ENCODE data around the gene KIF9.
"Not testable (repeated sequence)": the region's sequence is repeated elsewhere in the genome, so short reads cannot be mapped to it uniquely, and the experiment has no call there.

Gene KIF9

DNA sequence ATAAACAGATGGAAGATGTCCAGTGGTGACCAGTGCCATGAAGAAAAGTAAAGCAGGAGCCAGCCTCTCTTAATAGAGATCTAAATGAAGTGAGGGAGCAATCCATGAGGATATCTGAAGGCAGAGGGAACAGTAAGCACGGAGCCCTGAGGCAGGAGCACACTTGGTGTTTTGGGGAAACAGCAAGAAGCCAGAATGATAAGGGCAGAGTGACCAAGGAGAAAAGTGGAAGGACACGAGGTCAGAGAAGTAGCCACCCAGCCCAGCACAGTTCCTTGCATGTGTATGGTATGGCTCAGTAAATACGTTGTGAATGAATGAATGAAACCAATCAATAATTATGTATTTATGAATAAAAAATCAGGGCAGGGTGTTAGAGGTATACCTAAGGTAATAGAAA is 11.8 kb upstream of the KIF9 start:
- no peak for DNase-seq

DNA sequence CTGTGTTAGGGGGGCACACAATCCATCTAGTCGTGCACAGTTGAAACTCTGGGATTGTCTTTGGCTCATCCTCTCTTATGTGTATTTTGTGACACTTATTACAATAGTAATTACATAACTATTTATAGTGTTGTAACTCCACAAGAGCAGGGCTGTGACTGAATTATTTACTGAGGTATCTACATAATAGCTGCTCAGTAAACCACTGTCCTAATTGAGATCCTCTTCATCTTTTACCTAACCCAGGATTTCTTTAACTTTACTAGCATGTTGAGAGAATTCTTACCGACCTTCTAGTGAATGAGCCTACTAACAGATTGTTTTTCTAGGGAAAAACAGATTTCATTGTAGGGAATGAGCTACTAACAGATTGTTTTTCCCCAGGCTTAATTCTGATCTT is 11.2 kb upstream of the KIF9 start:
- DNase-seq = no peak

DNA sequence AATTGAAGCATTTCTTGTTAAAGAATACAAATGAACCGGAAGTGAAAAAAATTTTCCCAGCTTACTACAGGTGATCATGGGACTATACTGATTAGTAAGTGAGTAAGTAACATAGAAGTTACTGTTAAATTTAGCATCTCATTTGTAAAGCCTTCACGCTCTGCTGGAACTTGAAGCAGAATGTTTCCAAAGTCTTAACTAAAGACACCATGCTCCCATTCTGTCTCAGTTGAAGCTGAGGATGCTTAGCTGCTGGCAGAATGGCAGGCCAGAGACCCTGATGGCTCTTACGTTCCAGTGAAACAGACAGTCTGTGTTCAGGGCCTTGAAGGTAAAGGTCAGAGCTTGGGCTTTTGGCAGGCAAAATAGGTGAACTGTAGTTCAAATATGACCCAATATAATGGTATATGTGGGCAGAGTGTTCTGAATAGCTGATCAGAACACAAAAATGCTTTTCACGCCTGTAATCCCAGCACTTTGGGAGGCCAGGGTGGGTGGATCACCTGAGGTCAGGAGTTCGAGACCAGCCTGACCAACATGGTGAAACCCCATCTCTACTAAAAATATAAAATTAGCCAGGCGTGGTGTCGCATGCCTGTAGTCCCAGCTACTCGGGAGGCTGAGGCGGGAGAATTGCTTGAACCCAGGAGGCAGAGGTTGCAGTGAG is 9.3 kb upstream of the KIF9 start:
- DNase-seq = not testable (repeated sequence)

DNA sequence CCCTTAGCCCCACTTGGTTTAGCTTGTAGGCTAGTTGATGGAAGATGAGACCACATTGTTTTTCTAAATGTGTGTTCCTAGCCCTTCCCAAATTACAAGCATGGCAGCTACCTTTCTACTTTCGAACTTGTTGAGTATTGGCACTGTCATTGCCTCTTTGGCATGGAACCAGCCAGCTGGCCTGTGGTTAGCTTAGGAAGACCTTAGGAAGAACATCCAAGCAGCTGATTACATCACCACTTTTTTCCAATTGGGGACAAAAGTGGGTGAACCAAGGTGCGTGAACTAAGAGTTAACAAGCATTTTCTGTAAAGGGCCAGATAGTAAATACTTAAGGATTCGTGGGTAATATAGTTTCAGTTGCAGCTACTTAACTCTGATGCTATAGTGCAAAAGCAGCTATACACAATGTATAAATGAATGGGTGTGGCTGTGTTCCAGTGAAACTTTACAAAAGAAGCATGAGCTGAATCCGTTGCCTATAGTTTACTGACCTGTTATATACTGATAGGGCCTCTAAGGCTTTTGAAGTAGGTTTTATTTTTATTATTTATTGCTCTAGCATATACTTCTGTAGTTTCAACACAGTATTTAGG is 8.7 kb upstream of the KIF9 start:
- no peak for DNase-seq

DNA sequence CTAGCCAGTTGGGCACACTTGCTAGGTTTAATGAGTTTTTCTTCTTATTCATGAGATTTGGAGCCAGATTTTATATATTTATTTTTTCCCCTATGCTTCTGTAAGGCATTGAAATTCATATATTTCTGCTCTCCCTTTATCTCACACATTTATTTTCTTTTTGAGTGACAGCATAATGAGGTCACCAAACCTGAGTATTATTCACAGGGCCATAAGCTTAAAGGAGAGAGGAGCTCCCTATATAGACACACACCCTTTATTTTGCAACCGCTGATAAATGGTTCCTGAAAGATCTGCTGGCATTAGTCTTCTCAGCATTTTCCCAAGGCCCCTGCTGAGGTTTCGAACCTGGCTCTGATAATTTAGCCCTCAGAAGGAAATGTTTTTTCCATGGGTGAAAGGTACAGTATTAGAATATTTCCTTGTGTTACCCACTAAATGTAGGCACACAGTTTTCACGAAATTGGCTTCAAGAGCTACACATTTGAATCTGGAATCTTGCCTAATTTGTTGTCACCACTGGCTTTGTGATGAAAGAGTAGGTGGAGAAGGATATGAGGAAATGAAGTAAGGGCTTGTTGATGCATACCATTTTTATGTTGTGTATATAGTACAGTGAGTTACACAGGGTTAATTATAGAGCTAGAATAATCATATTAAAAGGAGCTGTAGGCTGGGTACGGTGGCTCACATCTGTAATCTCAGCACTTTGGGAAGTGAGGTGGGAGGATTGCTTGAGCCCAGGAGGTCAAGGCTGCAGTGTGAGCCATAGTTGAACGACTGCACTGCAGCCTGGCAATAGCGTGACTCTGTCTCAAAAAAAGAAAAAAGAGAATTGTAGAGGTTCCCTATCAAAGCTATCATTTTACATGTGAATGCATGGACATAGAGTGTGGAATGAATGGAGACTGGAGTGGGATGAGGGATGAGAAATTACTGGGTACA is 6.6 kb upstream of the KIF9 start:
- no peak for DNase-seq

DNA sequence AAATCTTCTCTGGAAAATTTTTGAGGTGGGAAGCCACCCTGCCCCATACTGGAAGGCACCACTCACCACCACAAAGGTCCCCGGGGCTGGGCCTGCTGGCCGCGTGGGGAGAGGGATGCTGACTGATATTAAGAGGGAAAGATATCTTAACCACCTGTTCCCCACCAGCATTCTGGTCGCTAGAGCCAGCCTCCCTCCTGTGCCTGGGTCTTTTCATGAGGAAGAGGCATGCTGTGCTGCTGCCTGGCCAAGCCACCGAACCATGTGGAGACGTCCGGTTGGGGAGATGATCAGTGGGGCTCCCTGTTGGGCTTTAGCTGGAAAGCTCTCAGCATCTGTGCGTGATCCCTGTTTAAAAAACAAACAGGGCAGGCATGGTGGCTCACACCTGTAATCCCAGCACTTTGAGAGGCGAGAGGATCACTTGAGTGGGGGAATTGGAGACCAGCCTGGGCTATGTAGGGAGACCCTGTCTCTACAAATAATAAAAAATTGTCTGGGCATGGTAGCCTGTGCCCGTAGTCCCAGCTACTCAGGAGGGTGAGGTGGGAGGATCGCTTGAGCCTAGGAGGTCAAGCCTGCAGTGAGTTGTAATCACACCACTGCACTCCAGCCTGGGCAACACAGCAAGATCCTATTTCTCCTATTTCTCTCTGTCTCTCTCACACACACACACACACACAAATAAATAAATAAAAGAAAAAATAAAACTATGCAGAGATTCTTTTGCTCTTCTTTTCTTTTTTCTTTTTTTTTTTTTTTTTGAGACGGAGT is 1.2 kb upstream of the KIF9 start:
- no peak for DNase-seq

DNA sequence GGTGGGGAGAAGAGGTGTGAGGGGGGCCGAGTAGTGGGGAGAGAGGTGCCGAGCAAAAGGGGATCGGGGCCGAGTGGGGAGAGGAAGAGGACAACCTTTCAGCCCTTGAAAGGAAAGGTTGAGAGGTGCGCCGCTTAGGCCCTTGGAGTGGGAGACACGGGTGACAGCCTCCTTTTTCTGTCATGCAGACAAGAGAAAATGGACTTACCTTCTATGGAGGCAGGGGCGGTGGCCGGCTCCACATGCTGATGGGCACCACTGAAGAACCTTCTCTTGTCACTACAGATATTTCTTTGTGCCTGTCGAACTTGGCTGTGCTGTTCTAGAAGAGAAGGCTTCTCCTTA is 566 bp upstream of the KIF9 start:
- DNase-seq = no peak

DNA sequence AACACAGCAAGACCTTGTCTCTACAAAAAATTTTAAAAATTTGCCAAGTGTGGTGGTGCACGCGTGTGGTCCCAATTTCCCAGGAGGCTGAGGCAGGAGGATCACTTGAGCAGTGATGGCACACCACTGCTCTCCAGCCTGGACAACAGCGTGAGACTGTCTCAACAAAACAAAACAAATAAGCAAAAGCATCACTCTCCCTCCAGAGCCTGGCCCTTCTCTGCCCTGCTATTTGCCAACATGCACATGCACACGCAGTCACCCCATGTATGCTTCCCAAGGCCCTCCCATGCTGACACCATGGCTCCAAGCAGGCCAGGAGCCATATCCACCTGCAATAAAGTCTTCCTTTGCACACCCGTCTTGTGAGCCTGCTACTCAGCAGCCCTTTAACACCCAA is 2.1 kb downstream of the KIF9 start:
- DNase-seq = no peak

DNA sequence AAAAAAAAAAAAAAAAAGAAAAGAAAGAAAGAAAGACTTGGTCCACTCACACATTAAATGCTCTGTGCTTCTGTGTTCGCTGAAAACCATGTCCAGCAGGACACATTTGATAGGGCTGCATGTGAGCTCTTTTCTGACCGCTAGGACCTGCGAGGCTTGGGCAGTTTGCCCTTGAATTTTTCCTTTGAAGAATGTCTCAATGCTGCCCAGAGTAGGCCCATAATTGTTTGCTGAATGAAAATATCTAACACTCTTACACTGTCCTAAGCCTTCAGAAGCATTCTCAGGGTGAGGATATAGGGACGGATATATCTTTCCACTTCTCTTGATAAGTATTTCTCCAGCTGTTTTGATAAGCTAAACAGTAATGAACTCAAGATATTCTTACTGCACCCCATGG is 6.0 kb downstream of the KIF9 start:
- no peak for DNase-seq

DNA sequence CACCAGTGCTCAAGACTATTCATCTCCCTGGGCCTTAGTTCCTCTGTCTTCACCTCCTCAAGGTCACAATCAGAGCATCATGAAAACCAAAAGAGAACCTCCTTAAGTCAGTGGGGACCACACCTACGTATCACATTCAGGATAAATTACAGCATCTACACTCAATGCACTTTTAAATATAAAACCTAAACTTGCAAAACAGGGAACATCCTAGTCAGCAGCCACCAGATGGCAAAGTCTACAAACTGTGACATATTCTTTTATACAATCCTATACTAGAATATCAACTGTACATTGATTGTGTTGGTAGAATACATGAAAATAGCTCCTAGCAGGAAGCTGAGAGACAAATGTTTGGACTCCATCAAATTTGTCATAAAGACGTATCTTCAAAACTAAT is 7.9 kb downstream of the KIF9 start:
- DNase-seq = no peak

DNA sequence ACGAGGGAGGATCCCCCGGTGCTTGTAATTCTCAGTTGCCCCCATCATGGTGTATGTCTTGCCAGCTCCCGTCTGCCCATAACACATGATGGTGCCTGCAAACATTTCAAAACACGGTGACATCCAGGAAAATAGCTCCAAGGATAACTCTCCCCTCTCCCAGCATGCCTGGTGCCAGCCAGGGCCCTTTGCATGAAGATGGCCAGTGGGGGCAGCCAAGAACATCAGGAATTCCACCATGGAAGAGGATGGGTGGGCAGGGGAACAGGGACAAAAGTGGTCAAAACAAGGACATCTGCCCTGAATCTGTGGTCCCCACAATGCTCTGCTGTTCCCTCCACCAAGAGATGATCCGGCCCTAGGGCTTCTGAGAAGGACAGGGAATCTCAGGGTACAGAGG is 9.0 kb downstream of the KIF9 start:
- no peak for DNase-seq

DNA sequence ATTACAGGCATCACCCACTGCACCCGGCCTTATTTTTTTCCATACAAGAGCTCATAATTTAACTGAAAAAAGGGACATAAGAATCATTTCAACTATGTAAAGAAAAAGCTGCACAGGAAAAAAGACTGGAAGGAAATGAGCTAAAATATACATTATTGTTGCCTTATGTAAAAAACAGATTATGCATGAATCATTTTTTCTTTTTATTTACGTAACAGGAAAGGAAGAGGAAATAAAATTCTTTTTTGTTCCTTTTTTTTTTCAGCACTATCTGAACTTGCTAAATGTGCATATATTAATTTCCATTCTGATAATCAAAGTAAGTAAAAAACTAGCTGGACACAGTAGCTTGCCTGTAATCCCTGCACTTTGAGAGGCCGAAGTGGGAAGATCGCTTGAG is 12.1 kb downstream of the KIF9 start:
- no peak for DNase-seq

DNA sequence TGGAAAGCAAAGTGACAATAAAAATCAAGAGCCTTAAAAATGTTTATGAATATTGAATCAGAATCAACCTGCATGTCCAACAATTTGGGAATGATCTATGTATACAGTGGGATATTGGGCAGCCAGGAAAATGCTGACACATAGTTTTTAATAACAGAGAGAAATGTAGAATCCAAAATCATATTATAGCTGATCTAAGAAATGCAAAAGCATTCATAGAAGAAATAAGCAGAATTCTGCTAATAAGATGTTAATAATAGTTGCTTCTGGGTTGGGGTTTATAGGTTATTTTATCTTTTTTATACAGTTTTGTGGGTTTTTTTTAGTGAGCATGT is 15.1 kb downstream of the KIF9 start:
- DNase-seq = no peak

DNA sequence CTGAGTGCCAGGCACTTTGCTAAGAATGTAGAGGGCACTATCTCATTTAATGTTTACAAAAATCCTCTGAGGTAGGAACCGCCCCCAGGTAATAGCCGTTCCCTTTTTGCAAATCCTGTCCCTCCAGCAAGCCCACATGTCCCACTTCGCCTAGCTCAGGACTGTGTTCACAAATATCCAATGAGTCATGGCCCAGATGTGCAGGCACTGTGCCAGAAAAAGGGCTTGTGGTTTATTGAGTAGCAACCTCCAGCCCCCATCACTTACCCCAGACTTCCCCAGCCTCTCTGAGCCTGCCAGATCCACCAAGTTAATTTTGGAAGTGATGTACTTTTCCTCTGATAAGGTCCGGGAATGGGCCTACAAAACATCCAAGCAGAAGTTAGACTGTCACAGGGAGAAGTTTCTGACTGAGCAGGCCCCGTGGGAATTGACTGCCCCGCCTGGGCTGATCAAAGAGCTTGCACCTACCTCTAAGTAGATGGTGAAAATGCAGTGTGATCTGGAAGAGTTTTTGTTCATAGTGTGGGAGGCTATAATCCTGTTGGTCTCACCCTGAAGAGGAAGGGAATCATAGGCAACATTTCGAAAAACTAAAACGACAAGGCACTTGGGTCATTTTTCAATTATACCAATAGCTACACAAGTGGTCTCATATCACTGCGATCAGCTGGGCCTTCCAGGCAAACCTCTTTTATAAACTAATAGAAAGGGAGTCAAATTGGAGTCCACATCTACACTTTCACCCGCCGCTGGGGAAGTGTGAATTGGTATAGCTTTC is 15.7 kb downstream of the KIF9 start:
- DNase-seq = no peak

DNA sequence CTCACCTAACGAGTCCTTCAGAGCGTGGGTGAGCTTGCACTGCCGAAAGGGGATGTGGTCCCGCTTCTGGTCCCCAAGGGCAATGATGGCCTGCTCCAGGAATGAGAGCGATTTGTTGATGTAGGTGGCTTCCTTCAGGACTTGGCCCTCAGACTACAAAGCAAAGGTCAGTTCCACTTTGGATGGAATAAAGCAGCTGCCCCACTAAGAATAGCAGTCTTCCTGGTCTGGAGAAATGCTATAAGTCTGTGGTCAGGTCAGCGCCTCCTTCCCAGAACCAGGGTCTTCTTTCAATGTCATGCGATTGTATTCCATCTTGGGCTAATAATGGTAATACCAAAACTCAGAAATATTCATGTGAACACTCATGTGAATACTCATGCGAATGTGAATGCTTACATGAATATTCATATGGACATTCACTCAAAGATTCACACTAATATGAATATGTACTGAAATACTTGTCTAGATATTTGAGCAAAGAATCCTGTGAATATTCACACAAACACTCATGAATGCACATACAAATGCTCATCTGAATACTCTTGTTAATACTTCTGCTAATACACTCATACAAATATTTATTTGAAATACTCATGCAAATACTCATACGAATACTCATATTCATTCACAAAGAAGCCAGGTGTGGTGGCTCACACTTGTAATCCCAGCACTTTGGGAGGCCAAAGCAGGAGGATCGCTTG is 16.7 kb downstream of the KIF9 start:
- no peak for DNase-seq

DNA sequence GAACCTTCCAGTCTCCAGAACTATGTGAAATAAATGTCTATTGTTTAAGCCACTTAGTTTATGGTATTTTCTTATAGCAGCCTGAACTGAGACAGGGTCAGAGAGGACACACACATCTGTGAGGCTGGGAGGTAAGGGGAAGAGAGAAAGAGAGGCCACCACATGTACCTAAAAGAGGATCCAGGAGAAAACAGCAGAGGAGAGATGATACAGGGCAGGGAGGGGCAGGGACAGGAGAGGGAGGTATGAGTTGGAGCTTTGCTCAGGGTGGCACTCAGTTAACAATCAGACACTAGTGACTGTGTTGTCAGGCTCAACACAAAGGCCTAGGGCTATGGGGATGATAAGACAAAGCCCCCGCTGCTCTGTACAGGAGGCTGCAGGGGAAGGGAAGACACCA is 17.6 kb downstream of the KIF9 start:
- no peak for DNase-seq

DNA sequence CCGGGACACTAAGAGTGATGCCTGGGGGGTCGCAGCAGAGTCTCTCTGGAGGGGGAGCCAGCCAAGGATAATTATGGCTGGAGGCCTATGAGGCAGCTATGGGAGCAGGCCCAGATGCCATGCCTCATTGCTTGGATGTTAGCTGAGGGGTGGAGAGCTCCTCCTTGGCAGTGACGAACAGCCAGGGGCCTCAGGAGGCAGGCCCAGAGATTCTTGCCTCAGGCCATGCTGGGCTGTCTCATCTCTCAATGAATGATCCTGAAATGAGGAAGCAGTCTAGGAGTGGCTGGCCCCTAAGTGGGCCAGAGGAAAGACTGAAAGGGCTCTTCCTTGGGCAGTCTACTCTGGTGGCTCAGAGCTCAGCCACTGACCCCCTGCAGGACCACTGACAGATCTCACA is 21.3 kb downstream of the KIF9 start:
- DNase-seq = no peak

DNA sequence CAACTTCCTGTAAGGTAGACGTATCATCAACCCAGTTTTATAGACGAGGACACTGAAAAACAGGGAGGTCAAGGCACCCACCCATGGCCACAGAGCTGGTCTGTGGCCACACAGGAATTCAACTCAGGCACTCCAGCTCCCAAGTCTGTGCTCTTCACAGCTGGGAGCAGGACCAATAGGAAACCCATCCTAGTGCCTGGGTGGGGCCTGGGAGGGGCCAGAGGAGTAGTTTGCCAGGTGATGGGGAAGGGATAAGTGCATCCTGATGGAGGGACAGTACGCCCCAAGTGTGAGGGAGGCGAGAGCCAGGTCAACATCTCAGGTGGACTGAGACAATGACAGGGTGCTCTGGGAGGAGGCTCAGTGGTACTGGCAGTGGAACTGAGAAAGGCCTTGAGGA is 22.0 kb downstream of the KIF9 start:
- DNase-seq = no peak

DNA sequence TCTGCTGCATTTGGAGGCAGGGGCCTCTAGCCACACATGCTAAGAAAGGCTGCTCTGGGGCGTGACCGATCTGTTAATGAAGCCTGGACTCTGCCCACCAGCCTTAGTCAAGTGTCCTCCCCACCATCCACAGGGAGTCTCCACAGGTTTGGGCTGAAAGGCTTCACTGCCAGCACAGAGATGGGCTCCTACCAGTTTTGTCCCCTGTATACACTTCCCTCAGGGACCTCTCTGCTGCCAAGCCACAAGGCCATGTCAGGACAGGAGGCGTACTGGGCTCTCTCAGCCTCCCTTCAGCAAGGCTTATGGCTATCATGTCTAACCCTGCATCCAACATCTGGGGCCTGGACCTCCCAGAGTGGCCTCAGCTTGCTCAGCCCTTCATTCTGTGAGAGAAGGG is 23.5 kb downstream of the KIF9 start:
- no peak for DNase-seq

DNA sequence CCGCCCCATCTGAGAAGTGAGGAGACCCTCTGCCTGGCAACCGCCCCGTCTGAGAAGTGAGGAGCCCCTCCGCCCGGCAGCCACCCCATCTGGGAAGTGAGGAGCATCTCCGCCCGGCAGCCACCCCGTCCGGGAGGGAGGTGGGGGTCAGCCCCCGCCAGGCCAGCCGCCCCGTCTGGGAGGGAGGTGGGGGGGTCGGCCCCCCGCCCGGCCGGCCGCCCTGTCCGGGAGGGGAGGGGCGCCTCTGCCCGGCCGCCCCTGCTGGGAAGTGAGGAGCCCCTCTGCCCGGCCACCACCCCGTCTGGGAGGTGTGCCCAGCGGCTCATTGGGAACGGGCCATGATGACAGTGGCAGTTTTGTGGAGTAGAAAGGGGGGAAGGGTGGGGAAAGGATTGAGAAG is 26.3 kb downstream of the KIF9 start:
- DNase-seq = not testable (repeated sequence)

DNA sequence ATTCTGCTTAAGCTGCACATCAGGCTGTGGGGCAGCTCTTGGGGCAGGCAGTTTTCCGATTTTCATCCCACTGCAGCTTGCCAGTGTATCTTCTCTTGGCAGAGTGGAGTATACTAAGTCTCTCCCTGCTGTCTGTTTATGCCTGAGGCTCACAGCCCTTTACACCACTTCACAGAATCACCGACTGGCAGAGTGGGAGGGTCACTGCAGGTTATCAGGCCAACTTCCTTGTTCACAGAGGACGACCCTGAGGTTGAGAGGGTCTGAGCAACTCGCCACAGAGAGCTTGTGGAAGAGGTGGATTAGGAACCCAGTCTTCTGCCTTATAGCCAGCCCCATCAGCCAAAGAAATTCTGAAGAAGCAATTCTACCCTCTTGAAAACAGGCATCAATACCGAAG is 30.9 kb downstream of the KIF9 start:
- DNase-seq = no peak

DNA sequence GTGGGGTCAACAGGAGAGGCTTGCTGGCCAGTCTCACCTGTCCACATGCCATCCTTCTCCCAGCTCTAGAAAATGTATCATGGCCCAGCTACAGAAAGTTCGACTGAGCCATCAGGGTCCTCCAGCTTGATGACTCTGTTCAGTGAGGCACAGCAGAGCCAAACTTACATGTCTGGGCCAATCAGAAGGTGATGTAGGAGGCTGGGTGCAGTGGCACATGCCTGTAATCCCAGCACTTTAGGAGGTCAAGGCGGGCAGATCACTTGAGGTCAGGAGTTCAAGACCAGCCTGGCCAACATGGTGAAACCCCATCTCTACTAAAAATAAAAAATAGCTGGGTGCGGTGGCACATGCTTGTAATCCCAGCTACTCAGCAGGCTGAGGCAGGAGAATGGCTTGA is 31.5 kb downstream of the KIF9 start:
- DNase-seq = not testable (repeated sequence)

Measured in NCI-H1694 (cell line).